Measurements from ENCODE around the gene SORCS3.

GRCh38 chr10:105253515-105254212 is 612.6 kb downstream of the SORCS3 start:
- no peak for TF ChIP-seq CTCF (IDR thresholded peaks at IDR 0.05)
- TF ChIP-seq REST (IDR thresholded peaks at IDR 0.05; ENCODE audit: insufficient read depth in 1 of 2, low read depth in 2 of 2, low read length in 1 of 2), result no peak
